GM23338 (cell line): ENCODE measurements around the gene SPECC1L. TPM values are rescaled to one million over a fixed set of nuclear protein-coding genes. Genes with fewer than 3 reads are reported as not detected.
A peak's percentile ranks its signal among the peaks of the same experiment; 100 is the strongest.

ENCODE experiments used
- ATAC-seq: fragments of 200-7000 bp; cut with Tn5 transposase; 3 replicates; pipeline ENCODE4 v1.9.1; 2020
- DNase-seq: peaks from one replicate; pipeline ENCODE4 v3.0.0-alpha.2; 2015; ENCODE audit warnings: low spot score
- H2AFZ ChIP-seq: fragments of 200-600 bp; sonication (generic); 2 replicates; pipeline ENCODE4 v1.8.0; 2016; ENCODE audit warnings: antibody characterized with exemption, mild to moderate bottlenecking, moderate library complexity
- H3F3A ChIP-seq: fragments of 200-600 bp; sonication (generic); replicated peaks from 2 replicates; pipeline ENCODE4 v1.8.0; 2017; ENCODE audit warnings: antibody characterized with exemption, mixed run types, low read depth
- H3K27ac ChIP-seq: fragments of 200-600 bp; sonication (generic); 2 replicates; pipeline ENCODE4 v1.6.1; 2016; ENCODE audit warnings: low read depth
- H3K27me3 ChIP-seq: fragments of 200-600 bp; sonication (generic); 2 replicates; pipeline ENCODE4 v1.8.0; 2016; ENCODE audit warnings: mild to moderate bottlenecking, mixed run types, moderate library complexity; ENCODE audit not compliant: insufficient read depth
- H3K36me3 ChIP-seq: fragments of 200-600 bp; sonication (generic); 2 replicates; pipeline ENCODE4 v1.8.0; 2016; ENCODE audit warnings: mild to moderate bottlenecking; ENCODE audit not compliant: insufficient read depth
- H3K4me1 ChIP-seq: fragments of 200-600 bp; sonication (generic); 2 replicates; pipeline ENCODE4 v1.8.0; 2016; ENCODE audit warnings: mild to moderate bottlenecking, moderate library complexity; ENCODE audit not compliant: insufficient read depth
- H3K4me2 ChIP-seq: fragments of 200-600 bp; sonication (generic); 2 replicates; pipeline ENCODE4 v1.7.1; 2017; ENCODE audit warnings: mixed run types
- H3K4me3 ChIP-seq: fragments of 200-600 bp; sonication (generic); 2 replicates; pipeline ENCODE4 v1.6.1; 2016; ENCODE audit warnings: mixed run types
- H3K79me2 ChIP-seq: fragments of 200-600 bp; sonication (generic); replicated peaks from 2 replicates; pipeline ENCODE4 v1.8.0; 2017; ENCODE audit warnings: mild to moderate bottlenecking; ENCODE audit not compliant: insufficient read depth
- H3K9me2 ChIP-seq: fragments of 200-600 bp; sonication (generic); 2 replicates; pipeline ENCODE4 v1.8.0; 2017; ENCODE audit not compliant: insufficient read depth
- H4K20me1 ChIP-seq: fragments of 200-600 bp; sonication (generic); replicated peaks from 2 replicates; pipeline ENCODE4 v1.8.0; 2017; ENCODE audit warnings: mild to moderate bottlenecking; ENCODE audit not compliant: insufficient read depth
- H3K27ac Mint-ChIP-seq: 2 replicates; pipeline ENCODE4 v1.8.0; 2020; ENCODE audit warnings: inconsistent platforms, mild to moderate bottlenecking, moderate library complexity, mixed read lengths
- H3K27me3 Mint-ChIP-seq: 3 replicates; pipeline ENCODE4 v1.8.0; 2022; ENCODE audit warnings: low read depth, mild to moderate bottlenecking, moderate library complexity, mixed read lengths, inconsistent platforms; ENCODE audit not compliant: insufficient read depth, poor library complexity
- H3K36me3 Mint-ChIP-seq: 3 replicates; pipeline ENCODE4 v1.8.0; 2021; ENCODE audit warnings: low read depth, mild to moderate bottlenecking, inconsistent platforms, moderate library complexity, mixed read lengths
- H3K4me1 Mint-ChIP-seq: 3 replicates; pipeline ENCODE4 v1.8.0; 2020; ENCODE audit warnings: mild to moderate bottlenecking, inconsistent platforms, mixed read lengths
- H3K4me3 Mint-ChIP-seq: 3 replicates; pipeline ENCODE4 v1.8.0; 2021; ENCODE audit warnings: moderate library complexity, mild to moderate bottlenecking, inconsistent platforms, mixed read lengths
- H3K9me3 Mint-ChIP-seq: 3 replicates; pipeline ENCODE4 v1.8.0; 2020; ENCODE audit warnings: moderate library complexity, mild to moderate bottlenecking, inconsistent platforms, mixed read lengths
- CREB1 ChIP-seq: fragments of 250-450 bp; sonication (Bioruptor Pico); IDR thresholded peaks from 2 replicates; pipeline ENCODE4 v1.5.0; 2020; ENCODE audit warnings: low read depth, mild to moderate bottlenecking, moderate library complexity
- EZH2 ChIP-seq: fragments of 200-600 bp; sonication (generic); IDR thresholded peaks from one replicate; pipeline ENCODE4 v1.8.0; 2017; ENCODE audit warnings: antibody characterized with exemption, mild to moderate bottlenecking, low read depth; ENCODE audit not compliant: unreplicated experiment
- JUNB ChIP-seq: IDR thresholded peaks from one replicate; pipeline ENCODE4 v1.6.1; 2016; ENCODE audit warnings: antibody characterized with exemption; ENCODE audit not compliant: unreplicated experiment
- NANOG ChIP-seq: IDR thresholded peaks from 2 replicates; pipeline ENCODE4 v1.6.1; 2016; ENCODE audit warnings: antibody characterized with exemption, borderline replicate concordance
- POLR2AphosphoS5 ChIP-seq: IDR thresholded peaks from 2 replicates; pipeline ENCODE4 v1.6.1; 2016; ENCODE audit warnings: antibody characterized with exemption, low read depth
- ZNF114 ChIP-seq: fragments of 250-450 bp; sonication (Bioruptor Pico); IDR thresholded peaks from 2 replicates; pipeline ENCODE4 v1.5.0; 2020; ENCODE audit warnings: mild to moderate bottlenecking, moderate library complexity
- polyA plus RNA-seq: library from polyadenylated mRNA; unstranded; fragments of >200 nt; fragmentation: Nextera tagmentation; extraction: Ambion mirVana; gene quantifications from 2 replicates; pipeline ENCODE4 v1.2.1, GENCODE V29; 2016
- total RNA-seq: library from RNA; depleted of rRNA; stranded (reverse); fragments of >200 nt; shearing (Covaris generic); gene quantifications from 2 replicates; pipeline ENCODE4 v1.2.3, GENCODE V29; 2014
- TF ChIP-seq, protein P1 (sequence below): fragments of 250-450 bp; sonication (Bioruptor Pico); IDR thresholded peaks from 2 replicates; pipeline ENCODE4 v1.5.0; 2020; ENCODE audit warnings: mild to moderate bottlenecking, moderate library complexity
- TF ChIP-seq, protein P2 (sequence below), 2 experiments: fragments of 200-600 bp in 1 of 2; sonication (generic) in 1 of 2; conservative IDR thresholded peaks; 2 replicates each; pipeline versions ENCODE4 v1.5.1 to v1.6.1; 2016 to 2017; ENCODE audit warnings: antibody characterized with exemption in 2 of 2, low read depth in 2 of 2, mild to moderate bottlenecking in 2 of 2, moderate library complexity in 1 of 2

SPECC1L gene
- total and polyA plus RNA-seq, 2 experiments from 2014 or later, result 24.3 to 44.7 TPM

DNA sequence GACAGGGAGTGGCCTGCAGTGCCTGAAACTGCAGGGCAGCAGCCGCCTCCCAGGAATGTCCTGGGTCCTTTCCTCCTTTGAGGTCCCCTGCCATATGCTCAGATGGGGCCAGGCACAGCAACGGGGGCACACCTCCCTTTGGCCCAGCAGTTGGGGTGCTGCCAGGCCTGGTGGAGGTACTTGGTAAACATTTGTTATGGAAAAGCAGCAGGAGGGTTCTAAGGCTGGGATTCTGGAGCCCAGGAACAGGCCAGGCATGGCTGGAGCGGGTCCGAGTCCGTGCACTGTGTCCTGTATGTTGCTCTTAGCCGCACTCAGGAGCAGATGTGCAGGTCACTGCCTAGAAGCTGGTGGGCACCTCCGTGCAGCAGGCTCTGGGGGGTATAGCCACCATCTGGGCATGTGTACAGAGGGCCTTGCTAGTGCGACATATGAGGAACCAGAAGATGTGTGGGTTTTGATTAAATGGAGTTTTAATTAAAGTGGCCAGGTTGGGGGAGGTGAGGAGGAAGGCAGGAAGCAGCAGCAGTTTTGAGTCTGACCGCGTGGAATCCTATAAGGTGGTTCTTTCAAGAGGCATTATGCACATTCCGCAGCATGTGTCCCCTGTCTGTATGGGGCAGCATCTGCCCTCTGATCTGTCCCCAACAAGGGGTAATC lies 158.2 kb downstream of the SPECC1L start:
- H3F3A ChIP-seq, result no peaks in the 10 kb centered on the region
- H3K4me1 Mint-ChIP-seq, result peaks cover 20% of the 10 kb centered on the region
- no peak overlapping the region for H2AFZ ChIP-seq
- no peaks in the 10 kb centered on the region for H3K9me2 ChIP-seq
- peak overlapping the region; percentile 16; the same call in 1 of the 2 replicates for H3K4me2 ChIP-seq
- TF ChIP-seq ZNF114 (CRISPR knock-in tag), result no peak
- no peaks in the 10 kb centered on the region for H3K9me3 Mint-ChIP-seq
- H3K27ac Mint-ChIP-seq, result peak overlapping the region; percentile 29; the same call in 1 of the 2 replicates
- no peaks in the 10 kb centered on the region; the same call in 2 of the 3 replicates for H3K36me3 Mint-ChIP-seq
- H4K20me1 ChIP-seq, result no peaks in the 10 kb centered on the region; the same call in 1 of the 2 replicates
- H3K36me3 ChIP-seq, result no peaks in the 10 kb centered on the region
- ATAC-seq, result no peak
- no peak overlapping the region for H3K4me3 Mint-ChIP-seq
- H3K79me2 ChIP-seq, result no peaks in the 10 kb centered on the region
- peaks cover 29% of the 10 kb centered on the region for H3K27me3 Mint-ChIP-seq
- H3K27ac ChIP-seq, result peak overlapping the region; percentile 50; the same call in 1 of the 2 replicates
- H3K4me3 ChIP-seq, result no peak overlapping the region
- peaks cover 21% of the 10 kb centered on the region for H3K27me3 ChIP-seq
- no peak for DNase-seq
- H3K4me1 ChIP-seq, result peaks cover 5% of the 10 kb centered on the region; the same call in 1 of the 2 replicates

DNA sequence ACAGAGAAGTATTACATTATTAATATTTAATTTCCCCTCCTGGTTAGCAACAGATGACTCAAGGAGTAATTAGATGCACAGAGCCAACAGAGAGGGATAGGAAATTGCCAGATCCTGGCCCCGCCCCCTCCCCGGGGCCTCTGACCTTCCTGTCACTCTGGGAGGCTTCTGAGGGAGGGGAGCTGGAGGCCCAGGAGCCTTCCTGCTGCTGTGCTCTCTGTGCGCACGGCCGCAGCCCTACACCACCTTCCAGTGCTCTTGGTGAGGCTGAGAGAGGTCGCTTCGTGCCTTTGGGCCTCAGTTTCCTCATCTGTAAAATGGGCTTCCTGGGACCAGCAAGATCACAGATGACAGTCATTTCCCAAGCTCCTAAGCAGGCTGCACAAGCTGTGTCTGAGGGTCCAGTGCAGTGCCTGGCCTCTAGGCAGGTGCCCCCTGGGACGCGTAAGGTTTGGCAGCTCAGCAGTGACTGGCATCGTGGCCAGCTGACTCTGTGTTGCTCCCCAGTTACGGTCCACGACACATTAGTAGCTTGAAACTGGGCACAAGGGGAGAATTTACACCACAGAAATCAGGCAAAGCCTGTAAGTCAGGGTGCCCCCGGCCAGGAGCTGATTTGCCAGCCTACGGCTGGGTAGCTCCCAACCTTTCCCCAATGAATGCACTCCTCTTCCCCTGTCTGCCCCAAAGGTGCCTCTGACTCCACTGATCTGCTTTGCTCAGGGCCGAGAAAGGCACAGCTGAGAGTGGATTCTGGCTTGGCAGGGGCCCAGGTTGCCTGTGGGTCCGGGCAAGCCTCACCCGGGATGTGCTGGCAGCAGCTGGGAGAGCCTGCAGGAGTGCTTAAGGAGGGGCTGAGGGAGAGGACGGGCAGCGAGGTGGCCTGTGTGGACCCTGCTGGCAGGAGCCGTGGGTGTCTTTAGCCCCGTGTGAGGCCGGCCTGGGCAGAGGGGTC lies 159.1 kb downstream of the SPECC1L start:
- DNase-seq (peak; percentile 58), ATAC-seq (peak; percentile 8; the same call in 2 of the 3 replicates)
- Mint-ChIP-seq H3K27ac (no peak overlapping the region), H3K27me3 (peaks cover 29% of the 10 kb centered on the region), H3K9me3 (no peaks in the 10 kb centered on the region), H3K36me3 (no peaks in the 10 kb centered on the region; the same call in 2 of the 3 replicates), H3K4me3 (no peak overlapping the region), H3K4me1 (peaks cover 20% of the 10 kb centered on the region)
- Histone ChIP-seq H3K4me3 (no peak overlapping the region), H4K20me1 (no peaks in the 10 kb centered on the region; the same call in 1 of the 2 replicates), H3K79me2 (no peaks in the 10 kb centered on the region), H3K27me3 (peaks cover 13% of the 10 kb centered on the region), H3K4me1 (peaks cover 5% of the 10 kb centered on the region; the same call in 1 of the 2 replicates), H2AFZ (no peak overlapping the region), H3K4me2 (peak overlapping the region; percentile 16; the same call in 1 of the 2 replicates), H3F3A (no peaks in the 10 kb centered on the region), H3K36me3 (no peaks in the 10 kb centered on the region), H3K27ac (peak overlapping the region; percentile 50; the same call in 1 of the 2 replicates), H3K9me2 (no peaks in the 10 kb centered on the region)
- TF ChIP-seq, protein P1, sequence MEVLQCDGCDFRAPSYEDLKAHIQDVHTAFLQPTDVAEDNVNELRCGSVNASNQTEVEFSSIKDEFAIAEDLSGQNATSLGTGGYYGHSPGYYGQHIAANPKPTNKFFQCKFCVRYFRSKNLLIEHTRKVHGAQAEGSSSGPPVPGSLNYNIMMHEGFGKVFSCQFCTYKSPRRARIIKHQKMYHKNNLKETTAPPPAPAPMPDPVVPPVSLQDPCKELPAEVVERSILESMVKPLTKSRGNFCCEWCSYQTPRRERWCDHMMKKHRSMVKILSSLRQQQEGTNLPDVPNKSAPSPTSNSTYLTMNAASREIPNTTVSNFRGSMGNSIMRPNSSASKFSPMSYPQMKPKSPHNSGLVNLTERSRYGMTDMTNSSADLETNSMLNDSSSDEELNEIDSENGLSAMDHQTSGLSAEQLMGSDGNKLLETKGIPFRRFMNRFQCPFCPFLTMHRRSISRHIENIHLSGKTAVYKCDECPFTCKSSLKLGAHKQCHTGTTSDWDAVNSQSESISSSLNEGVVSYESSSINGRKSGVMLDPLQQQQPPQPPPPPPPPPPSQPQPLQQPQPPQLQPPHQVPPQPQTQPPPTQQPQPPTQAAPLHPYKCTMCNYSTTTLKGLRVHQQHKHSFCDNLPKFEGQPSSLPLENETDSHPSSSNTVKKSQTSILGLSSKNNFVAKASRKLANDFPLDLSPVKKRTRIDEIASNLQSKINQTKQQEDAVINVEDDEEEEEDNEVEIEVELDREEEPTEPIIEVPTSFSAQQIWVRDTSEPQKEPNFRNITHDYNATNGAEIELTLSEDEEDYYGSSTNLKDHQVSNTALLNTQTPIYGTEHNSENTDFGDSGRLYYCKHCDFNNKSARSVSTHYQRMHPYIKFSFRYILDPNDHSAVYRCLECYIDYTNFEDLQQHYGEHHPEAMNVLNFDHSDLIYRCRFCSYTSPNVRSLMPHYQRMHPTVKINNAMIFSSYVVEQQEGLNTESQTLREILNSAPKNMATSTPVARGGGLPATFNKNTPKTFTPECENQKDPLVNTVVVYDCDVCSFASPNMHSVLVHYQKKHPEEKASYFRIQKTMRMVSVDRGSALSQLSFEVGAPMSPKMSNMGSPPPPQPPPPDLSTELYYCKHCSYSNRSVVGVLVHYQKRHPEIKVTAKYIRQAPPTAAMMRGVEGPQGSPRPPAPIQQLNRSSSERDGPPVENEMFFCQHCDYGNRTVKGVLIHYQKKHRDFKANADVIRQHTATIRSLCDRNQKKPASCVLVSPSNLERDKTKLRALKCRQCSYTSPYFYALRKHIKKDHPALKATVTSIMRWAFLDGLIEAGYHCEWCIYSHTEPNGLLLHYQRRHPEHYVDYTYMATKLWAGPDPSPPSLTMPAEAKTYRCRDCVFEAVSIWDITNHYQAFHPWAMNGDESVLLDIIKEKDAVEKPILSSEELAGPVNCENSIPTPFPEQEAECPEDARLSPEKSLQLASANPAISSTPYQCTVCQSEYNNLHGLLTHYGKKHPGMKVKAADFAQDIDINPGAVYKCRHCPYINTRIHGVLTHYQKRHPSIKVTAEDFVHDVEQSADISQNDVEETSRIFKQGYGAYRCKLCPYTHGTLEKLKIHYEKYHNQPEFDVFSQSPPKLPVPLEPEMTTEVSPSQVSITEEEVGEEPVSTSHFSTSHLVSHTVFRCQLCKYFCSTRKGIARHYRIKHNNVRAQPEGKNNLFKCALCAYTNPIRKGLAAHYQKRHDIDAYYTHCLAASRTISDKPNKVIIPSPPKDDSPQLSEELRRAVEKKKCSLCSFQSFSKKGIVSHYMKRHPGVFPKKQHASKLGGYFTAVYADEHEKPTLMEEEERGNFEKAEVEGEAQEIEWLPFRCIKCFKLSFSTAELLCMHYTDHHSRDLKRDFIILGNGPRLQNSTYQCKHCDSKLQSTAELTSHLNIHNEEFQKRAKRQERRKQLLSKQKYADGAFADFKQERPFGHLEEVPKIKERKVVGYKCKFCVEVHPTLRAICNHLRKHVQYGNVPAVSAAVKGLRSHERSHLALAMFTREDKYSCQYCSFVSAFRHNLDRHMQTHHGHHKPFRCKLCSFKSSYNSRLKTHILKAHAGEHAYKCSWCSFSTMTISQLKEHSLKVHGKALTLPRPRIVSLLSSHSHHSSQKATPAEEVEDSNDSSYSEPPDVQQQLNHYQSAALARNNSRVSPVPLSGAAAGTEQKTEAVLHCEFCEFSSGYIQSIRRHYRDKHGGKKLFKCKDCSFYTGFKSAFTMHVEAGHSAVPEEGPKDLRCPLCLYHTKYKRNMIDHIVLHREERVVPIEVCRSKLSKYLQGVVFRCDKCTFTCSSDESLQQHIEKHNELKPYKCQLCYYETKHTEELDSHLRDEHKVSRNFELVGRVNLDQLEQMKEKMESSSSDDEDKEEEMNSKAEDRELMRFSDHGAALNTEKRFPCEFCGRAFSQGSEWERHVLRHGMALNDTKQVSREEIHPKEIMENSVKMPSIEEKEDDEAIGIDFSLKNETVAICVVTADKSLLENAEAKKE (CRISPR knock-in tag), result no peak
- TF ChIP-seq POLR2AphosphoS5, result no peak
- no peak for TF ChIP-seq EZH2
- TF ChIP-seq ZNF114 (CRISPR knock-in tag), result no peak
- TF ChIP-seq CREB1 (CRISPR knock-in tag), result no peak
- TF ChIP-seq JUNB, result no peak
- TF ChIP-seq, protein P2, sequence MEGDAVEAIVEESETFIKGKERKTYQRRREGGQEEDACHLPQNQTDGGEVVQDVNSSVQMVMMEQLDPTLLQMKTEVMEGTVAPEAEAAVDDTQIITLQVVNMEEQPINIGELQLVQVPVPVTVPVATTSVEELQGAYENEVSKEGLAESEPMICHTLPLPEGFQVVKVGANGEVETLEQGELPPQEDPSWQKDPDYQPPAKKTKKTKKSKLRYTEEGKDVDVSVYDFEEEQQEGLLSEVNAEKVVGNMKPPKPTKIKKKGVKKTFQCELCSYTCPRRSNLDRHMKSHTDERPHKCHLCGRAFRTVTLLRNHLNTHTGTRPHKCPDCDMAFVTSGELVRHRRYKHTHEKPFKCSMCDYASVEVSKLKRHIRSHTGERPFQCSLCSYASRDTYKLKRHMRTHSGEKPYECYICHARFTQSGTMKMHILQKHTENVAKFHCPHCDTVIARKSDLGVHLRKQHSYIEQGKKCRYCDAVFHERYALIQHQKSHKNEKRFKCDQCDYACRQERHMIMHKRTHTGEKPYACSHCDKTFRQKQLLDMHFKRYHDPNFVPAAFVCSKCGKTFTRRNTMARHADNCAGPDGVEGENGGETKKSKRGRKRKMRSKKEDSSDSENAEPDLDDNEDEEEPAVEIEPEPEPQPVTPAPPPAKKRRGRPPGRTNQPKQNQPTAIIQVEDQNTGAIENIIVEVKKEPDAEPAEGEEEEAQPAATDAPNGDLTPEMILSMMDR (conservative IDR thresholded peaks at IDR 0.05; ENCODE audit: low read depth in 2 of 2), result no peak
- no peak for TF ChIP-seq NANOG
